K562 (cell line): ENCODE results near the gene NFKBIA.
"Not testable (repeated sequence)": the region's sequence is repeated elsewhere in the genome, so short reads cannot be mapped to it uniquely, and the experiment has no call there.

Experiments
- CTCF ChIP-seq, 3 experiments: IDR thresholded peaks in 2 of 3; conservative IDR thresholded peaks in 1 of 3; 2 replicates each; pipeline ENCODE4 v1.5.1; 2011 to 2012; ENCODE audit warnings: low read length in 3 of 3, mild to moderate bottlenecking in 3 of 3, control low read depth in 2 of 3, improper control_type of control experiment in 1 of 3, inconsistent platforms in 1 of 3, low read depth in 1 of 3, mixed read lengths in 1 of 3, moderate library complexity in 1 of 3; ENCODE audit not compliant: insufficient read depth in 2 of 3
- JUNB ChIP-seq: fragments of 450-650 bp; formaldehyde crosslinking; conservative IDR thresholded peaks from 2 replicates; pipeline ENCODE4 v1.4.0; 2020; ENCODE audit warnings: mild to moderate bottlenecking
- POLR2AphosphoS5 ChIP-seq: IDR thresholded peaks from 2 replicates; pipeline ENCODE4 v1.6.1; 2011; ENCODE audit warnings: mild to moderate bottlenecking, low read depth, low read length, moderate library complexity; ENCODE audit not compliant: control insufficient read depth, insufficient read depth

GRCh38 chr14:35396610-35397009 is 7.9 kb downstream of the NFKBIA start:
- TF ChIP-seq JUNB (CRISPR knock-in tag); CTCF (IDR thresholded peaks at IDR 0.05 in 2 of 3, conservative IDR thresholded peaks at IDR 0.05 in 1 of 3; ENCODE audit: insufficient read depth in 2 of 3, low read depth in 1 of 3, low read length in 3 of 3); POLR2AphosphoS5: not testable (repeated sequence)
